K562 (cell line): ENCODE results near the gene NSF. TPM values are rescaled to one million over a fixed set of nuclear protein-coding genes. Genes with fewer than 3 reads are reported as not detected.

Source experiments
- FOS ChIP-seq: IDR thresholded peaks from 3 replicates; pipeline ENCODE4 v1.6.1; 2011; ENCODE audit not compliant: insufficient read length; ENCODE audit errors: extremely low read depth
- LCOR ChIP-seq: sonication (generic); formaldehyde crosslinking; IDR thresholded peaks from 2 replicates; pipeline ENCODE4 v1.8.0; 2022; ENCODE audit warnings: mild to moderate bottlenecking, missing genetic modification reagents
- MAFG ChIP-seq: fragments of 450-650 bp; conservative IDR thresholded peaks from 2 replicates; pipeline ENCODE4 v1.6.1; 2016; ENCODE audit warnings: missing genetic modification characterization, missing compliant biosample characterization
- MAZ ChIP-seq, 2 experiments: fragments of 450-650 bp in 1 of 2; sonication (generic) in 1 of 2; formaldehyde crosslinking; IDR thresholded peaks in 1 of 2; conservative IDR thresholded peaks in 1 of 2; 2 replicates each; pipeline versions ENCODE4 v1.4.0 to v1.5.0; 2020; ENCODE audit warnings: mild to moderate bottlenecking in 1 of 2, missing genetic modification reagents in 1 of 2
- MECOM ChIP-seq: fragments of 250-450 bp; sonication (Bioruptor Pico); IDR thresholded peaks from 2 replicates; pipeline ENCODE4 v1.8.0; 2022; ENCODE audit warnings: inconsistent platforms
- MTA2 ChIP-seq: fragments of 450-650 bp; IDR thresholded peaks from 2 replicates; pipeline ENCODE4 v1.6.1; 2016; ENCODE audit warnings: low read depth
- NELFE ChIP-seq: IDR thresholded peaks from 2 replicates; pipeline ENCODE4 v1.6.1; 2011; ENCODE audit warnings: mild to moderate bottlenecking; ENCODE audit not compliant: insufficient read depth, insufficient read length
- POLR2A ChIP-seq: fragments of 450-650 bp; conservative IDR thresholded peaks from 2 replicates; pipeline ENCODE4 v1.6.1; 2016
- RBFOX2 ChIP-seq: fragments of 200-400 bp; formaldehyde crosslinking; IDR thresholded peaks from 2 replicates; pipeline ENCODE4 v1.6.1; 2017; ENCODE audit warnings: low read depth, mild to moderate bottlenecking, low read length, moderate library complexity
- REST ChIP-seq, 2 experiments: fragments of 450-650 bp; formaldehyde crosslinking in 1 of 2; IDR thresholded peaks; 2 replicates each; pipeline versions ENCODE4 v1.4.0 to v1.6.1; 2014 to 2020; ENCODE audit warnings: mild to moderate bottlenecking in 2 of 2, borderline replicate concordance in 1 of 2, low read depth in 1 of 2
- RHOXF2B ChIP-seq: fragments of 250-450 bp; sonication (Bioruptor Pico); conservative IDR thresholded peaks from 2 replicates; pipeline ENCODE4 v1.5.1; 2021
- VEZF1 ChIP-seq: fragments of 200-800 bp; sonication (Bioruptor generic); IDR thresholded peaks from 2 replicates; pipeline ENCODE4 v1.6.1; 2017; ENCODE audit warnings: missing genetic modification characterization, missing compliant biosample characterization
- ZBTB26 ChIP-seq: fragments of 450-650 bp; formaldehyde crosslinking; IDR thresholded peaks from 2 replicates; pipeline ENCODE4 v1.4.0; 2022; ENCODE audit warnings: missing genetic modification characterization
- ZBTB7A ChIP-seq: IDR thresholded peaks from 2 replicates; pipeline ENCODE4 v1.6.1; 2011; ENCODE audit warnings: low read depth, mild to moderate bottlenecking, low read length, moderate library complexity, borderline replicate concordance; ENCODE audit not compliant: control insufficient read depth
- ZNF3 ChIP-seq: fragments of 250-450 bp; sonication (Bioruptor Pico); IDR thresholded peaks from 2 replicates; pipeline ENCODE4 v1.5.0; 2021; ENCODE audit warnings: mild to moderate bottlenecking, moderate library complexity
- ZNF395 ChIP-seq: fragments of 200-800 bp; sonication (Bioruptor generic); IDR thresholded peaks from 2 replicates; pipeline ENCODE4 v1.6.1; 2017; ENCODE audit warnings: missing genetic modification characterization, missing compliant biosample characterization
- polyA plus RNA-seq, 8 experiments: library from polyadenylated mRNA; depleted of rRNA in 4 of 8; stranded (reverse) in 5 of 8; unstranded in 3 of 8; fragments of >200 nt; fragmentation: Nextera tagmentation in 2 of 8; fragmentation: Illumina TruSeq in 1 of 8; extraction: Ambion mirVana in 2 of 8; extraction: Trizol in 1 of 8; gene quantifications; 2 replicates each; pipeline versions ENCODE4 v1.2.1 to v1.2.3, GENCODE V29; 2011 to 2014; ENCODE audit warnings: inconsistent platforms in 1 of 8, missing spikeins in 1 of 8
- total RNA-seq, 7 experiments: library from RNA; depleted of rRNA in 6 of 7; stranded (reverse); fragments of >200 nt in 6 of 7; fragmentation: Illumina TruSeq in 2 of 7; extraction: Trizol in 2 of 7; gene quantifications; 2 replicates each; pipeline versions ENCODE4 v1.2.1 to v1.2.3, GENCODE V29; 2011 to 2021; ENCODE audit warnings: low replicate concordance in 1 of 7

NSF gene
- total and polyA plus RNA-seq, 9 of the 15 experiments (the other 6 are each of a cell fraction or from before 2014, with no cell fraction given) = 16.7 to 39.8 (median 36.7) TPM

- TF ChIP-seq ZBTB26 (CRISPR knock-in tag) (peak; percentile 71; the same call in 1 of the 2 replicates), POLR2A (peak; percentile 66), ZNF3 (CRISPR knock-in tag) (no peak), ZNF395 (peak; percentile 82; the same call in 1 of the 2 replicates), LCOR (CRISPR knock-in tag) (0 out of 2 replicates have a peak, but pooled peaks have one; percentile 44), REST (IDR thresholded peaks at IDR 0.05; ENCODE audit: borderline replicate concordance) (peak; percentile 21; the same call in 1 of the 2 replicates), REST (CRISPR knock-in tag; IDR thresholded peaks at IDR 0.05; ENCODE audit: low read depth) (no peak), RBFOX2 (peak; percentile 84), ZBTB7A (peak; percentile 79), MECOM (no peak), MTA2 (0 out of 2 replicates have a peak, but pooled peaks have one; percentile 25), MAZ (CRISPR knock-in tag; conservative IDR thresholded peaks at IDR 0.05 in 1 of 2, IDR thresholded peaks at IDR 0.05 in 1 of 2) (peak; percentile 28 to 77; a peak in 1 of 4 replicates), RHOXF2B (CRISPR knock-in tag) (no peak), MAFG (tag) (peak; percentile 66), VEZF1 (CRISPR knock-in tag) (peak; percentile 66), FOS (no peak), NELFE (no peak)
Observed at GRCh38 chr17:46795379-46795952, 205.0 kb downstream of the NSF start (continued).
